Measurements from ENCODE around the gene GGNBP2.

The GGNBP2 gene

GRCh38 chr17:36553459-36553858 lies 8.7 kb downstream of the GGNBP2 start:
- Histone ChIP-seq H3K4me1 (ENCODE audit: control extremely low read depth in 1 of 4, control insufficient read depth in 4 of 4, insufficient read depth in 4 of 4, low read length in 3 of 4) (peaks cover 5 to 16% (median 10%) of the 10 kb centered on the region in 4 experiments), H3K36me3 (ENCODE audit: control insufficient read depth in 4 of 4, insufficient read depth in 4 of 4, low read length in 3 of 4) (peaks cover 4 to 32% (median 23%) of the 10 kb centered on the region in 4 experiments), H3K9me3 (ENCODE audit: control extremely low read depth in 1 of 5, control insufficient read depth in 4 of 5, insufficient read depth in 2 of 5, low read depth in 1 of 5, low read length in 4 of 5) (no peaks in the 10 kb centered on the region), H3K27ac (ENCODE audit: insufficient read depth in 1 of 2, low read depth in 1 of 2, low read length in 2 of 2, poor library complexity in 1 of 2, severe bottlenecking in 2 of 2) (no peak overlapping the region), H3K4me3 (ENCODE audit: control insufficient read depth in 1 of 7, extremely low read depth in 1 of 7, insufficient read depth in 4 of 7, low read depth in 2 of 7, low read length in 6 of 7) (no peak overlapping the region), H3K27me3 (replicated peaks in 2 of 5; ENCODE audit: control insufficient read depth in 4 of 5, insufficient read depth in 5 of 5, low read length in 4 of 5) (no peaks in the 10 kb centered on the region)
- 100% methylated on average over 2 of the region's 3 CpGs for WGBS (ENCODE audit: insufficient coverage)
- DNase-seq, result no peak
- CTCF ChIA-PET, result no interaction called here
- POLR2A ChIA-PET, result no interaction called here

- no peaks in the 10 kb centered on the region for H3K4me1 ChIP-seq (ENCODE audit: control extremely low read depth in 1 of 4, control insufficient read depth in 4 of 4, insufficient read depth in 4 of 4, low read length in 3 of 4)
- ChIA-PET CTCF (interaction anchor here (1.4 to 1.5 kb wide), 3 partner anchors 14 to 30 kb away, joined by 3 read pairs; no protein-coding TSS in a partner anchor), POLR2A (no interaction called here)
- DNase-seq, result no peak
- no peaks in the 10 kb centered on the region for H3K9me3 ChIP-seq (ENCODE audit: control extremely low read depth in 1 of 5, control insufficient read depth in 4 of 5, insufficient read depth in 2 of 5, low read depth in 1 of 5, low read length in 4 of 5)
- peaks cover 20 to 73% (median 43%) of the 10 kb centered on the region in 4 experiments for H3K36me3 ChIP-seq (ENCODE audit: control insufficient read depth in 4 of 4, insufficient read depth in 4 of 4, low read length in 3 of 4)
- H3K27ac ChIP-seq (ENCODE audit: insufficient read depth in 1 of 2, low read depth in 1 of 2, low read length in 2 of 2, poor library complexity in 1 of 2, severe bottlenecking in 2 of 2), result no peak overlapping the region
- no peak overlapping the region for H3K4me3 ChIP-seq (ENCODE audit: control insufficient read depth in 1 of 7, extremely low read depth in 1 of 7, insufficient read depth in 4 of 7, low read depth in 2 of 7, low read length in 6 of 7)
- WGBS (ENCODE audit: insufficient coverage), result 100% methylated on average over 2 of the region's 4 CpGs
- H3K27me3 ChIP-seq (replicated peaks in 2 of 5; ENCODE audit: control insufficient read depth in 4 of 5, insufficient read depth in 5 of 5, low read length in 4 of 5), result no peaks in the 10 kb centered on the region
Measured at GRCh38 chr17:36566081-36566480, 21.4 kb downstream of the GGNBP2 start.

GRCh38 chr17:36575028-36575427 lies 30.3 kb downstream of the GGNBP2 start:
- ChIA-PET CTCF (no interaction called here), POLR2A (no interaction called here)
- DNase-seq, result no peak
- Histone ChIP-seq H3K4me3 (ENCODE audit: control insufficient read depth in 1 of 7, extremely low read depth in 1 of 7, insufficient read depth in 4 of 7, low read depth in 2 of 7, low read length in 6 of 7) (no peak overlapping the region), H3K36me3 (ENCODE audit: control insufficient read depth in 4 of 4, insufficient read depth in 4 of 4, low read length in 3 of 4) (peaks cover 22 to 66% (median 43%) of the 10 kb centered on the region in 4 experiments), H3K9me3 (ENCODE audit: control extremely low read depth in 1 of 5, control insufficient read depth in 4 of 5, insufficient read depth in 2 of 5, low read depth in 1 of 5, low read length in 4 of 5) (no peaks in the 10 kb centered on the region), H3K27me3 (replicated peaks in 2 of 5; ENCODE audit: control insufficient read depth in 4 of 5, insufficient read depth in 5 of 5, low read length in 4 of 5) (no peaks in the 10 kb centered on the region), H3K27ac (ENCODE audit: insufficient read depth in 1 of 2, low read depth in 1 of 2, low read length in 2 of 2, poor library complexity in 1 of 2, severe bottlenecking in 2 of 2) (no peak overlapping the region), H3K4me1 (ENCODE audit: control extremely low read depth in 1 of 4, control insufficient read depth in 4 of 4, insufficient read depth in 4 of 4, low read length in 3 of 4) (no peaks in the 10 kb centered on the region)
- over 99% methylated on average over 11 of the region's 12 CpGs for WGBS (ENCODE audit: insufficient coverage)

GRCh38 chr17:36576793-36577192 lies 32.1 kb downstream of the GGNBP2 start:
- no peaks in the 10 kb centered on the region for H3K9me3 ChIP-seq (ENCODE audit: control extremely low read depth in 1 of 5, control insufficient read depth in 4 of 5, insufficient read depth in 2 of 5, low read depth in 1 of 5, low read length in 4 of 5)
- no peaks in the 10 kb centered on the region for H3K27me3 ChIP-seq (replicated peaks in 2 of 5; ENCODE audit: control insufficient read depth in 4 of 5, insufficient read depth in 5 of 5, low read length in 4 of 5)
- no peaks in the 10 kb centered on the region for H3K4me1 ChIP-seq (ENCODE audit: control extremely low read depth in 1 of 4, control insufficient read depth in 4 of 4, insufficient read depth in 4 of 4, low read length in 3 of 4)
- no peak overlapping the region for H3K4me3 ChIP-seq (ENCODE audit: control insufficient read depth in 1 of 7, extremely low read depth in 1 of 7, insufficient read depth in 4 of 7, low read depth in 2 of 7, low read length in 6 of 7)
- CTCF ChIA-PET, result interaction anchor here (1.1 kb wide), 1 partner anchor 12 kb away, joined by 3 read pairs; no protein-coding TSS in a partner anchor
- DNase-seq, result no peak
- POLR2A ChIA-PET, result no interaction called here
- peaks cover 25 to 69% (median 48%) of the 10 kb centered on the region in 4 experiments for H3K36me3 ChIP-seq (ENCODE audit: control insufficient read depth in 4 of 4, insufficient read depth in 4 of 4, low read length in 3 of 4)
- 100% methylated on average over 1 of the region's 2 CpGs for WGBS (ENCODE audit: insufficient coverage)
- H3K27ac ChIP-seq (ENCODE audit: insufficient read depth in 1 of 2, low read depth in 1 of 2, low read length in 2 of 2, poor library complexity in 1 of 2, severe bottlenecking in 2 of 2), result no peak overlapping the region

GRCh38 chr17:36578671-36579070 lies 34.0 kb downstream of the GGNBP2 start:
- no peaks in the 10 kb centered on the region for H3K9me3 ChIP-seq (ENCODE audit: control extremely low read depth in 1 of 5, control insufficient read depth in 4 of 5, insufficient read depth in 2 of 5, low read depth in 1 of 5, low read length in 4 of 5)
- ChIA-PET POLR2A (no interaction called here), CTCF (no interaction called here)
- no peak overlapping the region for H3K4me3 ChIP-seq (ENCODE audit: control insufficient read depth in 1 of 7, extremely low read depth in 1 of 7, insufficient read depth in 4 of 7, low read depth in 2 of 7, low read length in 6 of 7)
- peaks cover 25 to 70% (median 45%) of the 10 kb centered on the region in 4 experiments for H3K36me3 ChIP-seq (ENCODE audit: control insufficient read depth in 4 of 4, insufficient read depth in 4 of 4, low read length in 3 of 4)
- no peaks in the 10 kb centered on the region for H3K27me3 ChIP-seq (replicated peaks in 2 of 5; ENCODE audit: control insufficient read depth in 4 of 5, insufficient read depth in 5 of 5, low read length in 4 of 5)
- H3K27ac ChIP-seq (ENCODE audit: insufficient read depth in 1 of 2, low read depth in 1 of 2, low read length in 2 of 2, poor library complexity in 1 of 2, severe bottlenecking in 2 of 2), result no peak overlapping the region
- no CpG with 5 or more reads among the region's 2 CpGs for WGBS (ENCODE audit: insufficient coverage)
- DNase-seq, result no peak
- no peaks in the 10 kb centered on the region for H3K4me1 ChIP-seq (ENCODE audit: control extremely low read depth in 1 of 4, control insufficient read depth in 4 of 4, insufficient read depth in 4 of 4, low read length in 3 of 4)

- Histone ChIP-seq H3K36me3 (ENCODE audit: control insufficient read depth in 4 of 4, insufficient read depth in 4 of 4, low read length in 3 of 4) (peaks cover 27 to 78% (median 55%) of the 10 kb centered on the region in 4 experiments), H3K27me3 (replicated peaks in 2 of 5; ENCODE audit: control insufficient read depth in 4 of 5, insufficient read depth in 5 of 5, low read length in 4 of 5) (no peaks in the 10 kb centered on the region), H3K4me1 (ENCODE audit: control extremely low read depth in 1 of 4, control insufficient read depth in 4 of 4, insufficient read depth in 4 of 4, low read length in 3 of 4) (peaks cover 0 to 1% (median 0%) of the 10 kb centered on the region in 4 experiments), H3K4me3 (ENCODE audit: control insufficient read depth in 1 of 7, extremely low read depth in 1 of 7, insufficient read depth in 4 of 7, low read depth in 2 of 7, low read length in 6 of 7) (no peak overlapping the region), H3K27ac (ENCODE audit: insufficient read depth in 1 of 2, low read depth in 1 of 2, low read length in 2 of 2, poor library complexity in 1 of 2, severe bottlenecking in 2 of 2) (no peak overlapping the region), H3K9me3 (ENCODE audit: control extremely low read depth in 1 of 5, control insufficient read depth in 4 of 5, insufficient read depth in 2 of 5, low read depth in 1 of 5, low read length in 4 of 5) (no peaks in the 10 kb centered on the region)
- ChIA-PET POLR2A (no interaction called here), CTCF (interaction anchor here (1.4 kb wide), 1 partner anchor 18 kb away, joined by 4 read pairs; the partner anchor contains the start of gene MRM1)
- no peak for DNase-seq
- no CpG with 5 or more reads among the region's 1 CpG for WGBS (ENCODE audit: insufficient coverage)
Measured at GRCh38 chr17:36583787-36584186, 39.1 kb downstream of the GGNBP2 start.

- Histone ChIP-seq H3K9me3 (ENCODE audit: control extremely low read depth in 1 of 5, control insufficient read depth in 4 of 5, insufficient read depth in 2 of 5, low read depth in 1 of 5, low read length in 4 of 5) (no peaks in the 10 kb centered on the region), H3K36me3 (ENCODE audit: control insufficient read depth in 4 of 4, insufficient read depth in 4 of 4, low read length in 3 of 4) (peaks cover 23 to 62% (median 45%) of the 10 kb centered on the region in 4 experiments), H3K4me3 (ENCODE audit: control insufficient read depth in 1 of 7, extremely low read depth in 1 of 7, insufficient read depth in 4 of 7, low read depth in 2 of 7, low read length in 6 of 7) (no peak overlapping the region), H3K27me3 (replicated peaks in 2 of 5; ENCODE audit: control insufficient read depth in 4 of 5, insufficient read depth in 5 of 5, low read length in 4 of 5) (no peaks in the 10 kb centered on the region), H3K4me1 (ENCODE audit: control extremely low read depth in 1 of 4, control insufficient read depth in 4 of 4, insufficient read depth in 4 of 4, low read length in 3 of 4) (peaks cover 0 to 24% (median 3%) of the 10 kb centered on the region in 4 experiments), H3K27ac (ENCODE audit: insufficient read depth in 1 of 2, low read depth in 1 of 2, low read length in 2 of 2, poor library complexity in 1 of 2, severe bottlenecking in 2 of 2) (no peak overlapping the region)
- CTCF ChIA-PET, result interaction anchor here (1.0 to 2.5 kb wide), 2 partner anchors 16 to 42 kb away, joined by 3 to 11 read pairs; partner anchors contain the start of gene MRM1
- WGBS (ENCODE audit: insufficient coverage), result 100% methylated on average over 1 of the region's 2 CpGs
- POLR2A ChIA-PET, result no interaction called here
- DNase-seq, result no peak
Measured at GRCh38 chr17:36586138-36586537, 41.4 kb downstream of the GGNBP2 start.
